ENCODE data around the gene KIAA1191.

Gene KIAA1191

DNA sequence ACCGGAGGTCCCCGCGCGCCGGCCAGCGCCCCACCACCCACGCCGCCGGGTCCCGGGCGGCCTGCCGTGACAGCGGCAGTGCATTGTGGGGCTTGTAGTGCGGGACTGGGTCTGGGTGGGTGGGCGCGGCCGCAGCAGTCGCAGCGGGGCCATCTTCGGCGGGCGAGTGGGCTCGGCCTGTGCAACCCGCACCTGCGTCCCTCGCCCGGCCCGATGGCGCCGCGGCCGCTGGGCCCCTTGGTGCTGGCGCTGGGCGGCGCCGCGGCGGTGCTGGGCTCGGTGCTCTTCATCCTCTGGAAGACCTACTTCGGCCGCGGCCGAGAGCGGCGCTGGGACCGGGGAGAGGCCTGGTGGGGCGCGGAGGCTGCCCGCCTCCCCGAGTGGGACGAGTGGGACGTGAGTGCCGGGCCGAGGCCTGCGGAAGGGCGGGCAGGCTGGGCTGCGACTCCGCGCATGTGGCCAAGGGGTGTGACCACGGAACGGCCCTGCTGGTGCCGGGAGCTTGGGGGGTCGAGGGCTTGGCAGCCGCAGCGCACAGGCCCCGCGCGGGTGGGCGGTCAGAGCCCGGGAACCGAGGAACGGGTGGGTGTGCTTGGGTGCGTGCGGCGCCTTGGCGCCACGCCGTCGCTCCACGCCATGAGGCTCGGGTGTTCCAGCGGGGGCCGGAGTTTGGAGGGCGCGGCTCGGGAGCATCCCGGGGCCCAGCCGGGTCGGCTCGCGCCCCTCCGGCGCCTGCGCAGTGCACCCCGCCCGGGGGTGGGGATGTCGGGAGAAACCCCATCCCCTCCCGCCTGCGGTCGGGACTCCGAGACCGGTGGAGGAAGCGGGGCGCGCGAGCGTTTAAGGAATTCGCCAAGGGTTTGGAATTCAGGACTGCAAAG is 4.0 kb upstream of the KIAA1191 start, which contains the start of gene ARL10:
Gene ARL10 (plus strand): TSS at position 137 of the 881 bp plus-strand sequence. CDS start 77 bp downstream, at position 214.
- H3K4me3 ChIP-seq (ENCODE audit: low read length) = peak within 1 kb of the TSS; percentile 55
- TF ChIP-seq, protein P1, sequence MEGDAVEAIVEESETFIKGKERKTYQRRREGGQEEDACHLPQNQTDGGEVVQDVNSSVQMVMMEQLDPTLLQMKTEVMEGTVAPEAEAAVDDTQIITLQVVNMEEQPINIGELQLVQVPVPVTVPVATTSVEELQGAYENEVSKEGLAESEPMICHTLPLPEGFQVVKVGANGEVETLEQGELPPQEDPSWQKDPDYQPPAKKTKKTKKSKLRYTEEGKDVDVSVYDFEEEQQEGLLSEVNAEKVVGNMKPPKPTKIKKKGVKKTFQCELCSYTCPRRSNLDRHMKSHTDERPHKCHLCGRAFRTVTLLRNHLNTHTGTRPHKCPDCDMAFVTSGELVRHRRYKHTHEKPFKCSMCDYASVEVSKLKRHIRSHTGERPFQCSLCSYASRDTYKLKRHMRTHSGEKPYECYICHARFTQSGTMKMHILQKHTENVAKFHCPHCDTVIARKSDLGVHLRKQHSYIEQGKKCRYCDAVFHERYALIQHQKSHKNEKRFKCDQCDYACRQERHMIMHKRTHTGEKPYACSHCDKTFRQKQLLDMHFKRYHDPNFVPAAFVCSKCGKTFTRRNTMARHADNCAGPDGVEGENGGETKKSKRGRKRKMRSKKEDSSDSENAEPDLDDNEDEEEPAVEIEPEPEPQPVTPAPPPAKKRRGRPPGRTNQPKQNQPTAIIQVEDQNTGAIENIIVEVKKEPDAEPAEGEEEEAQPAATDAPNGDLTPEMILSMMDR (IDR thresholded peaks at IDR 0.05; ENCODE audit: insufficient read depth, low read depth, low read length, missing control alignments) = no peak
- DNase-seq (ENCODE audit: low read depth) = peak; percentile 33

DNA sequence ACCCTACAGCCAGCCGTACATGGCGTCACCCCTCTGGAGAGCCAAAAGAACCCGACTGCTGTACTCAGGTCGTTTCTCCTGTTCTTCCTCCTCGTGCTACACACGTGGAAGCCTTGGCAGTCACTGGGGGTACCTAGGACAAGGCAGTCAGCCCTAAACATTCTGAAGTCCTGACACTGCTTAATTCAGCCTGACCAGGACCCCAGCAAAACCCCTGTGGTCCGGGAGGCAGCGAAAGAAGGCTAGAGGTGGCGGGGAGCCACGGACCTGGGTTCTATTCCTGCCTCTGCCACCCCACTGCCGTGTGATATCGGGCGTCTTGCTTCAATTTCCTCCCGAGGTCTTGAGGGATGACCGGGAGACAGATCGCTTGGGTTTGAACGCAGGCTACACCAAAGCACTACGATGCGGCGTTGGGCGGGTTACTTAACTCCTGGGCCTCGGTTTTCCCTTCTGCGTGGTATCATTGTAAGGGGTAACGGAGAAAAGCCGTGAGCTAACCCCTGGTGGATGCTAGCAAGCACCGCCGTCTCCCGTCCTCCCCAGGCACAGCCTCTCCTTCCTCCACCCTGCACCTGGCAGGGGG is 3.3 kb upstream of the KIAA1191 start:
- no peak for DNase-seq (ENCODE audit: low read depth)
- H3K4me3 ChIP-seq (ENCODE audit: low read length) = peak overlapping the region; percentile 55
- TF ChIP-seq, protein P1 (IDR thresholded peaks at IDR 0.05; ENCODE audit: insufficient read depth, low read depth, low read length, missing control alignments) = no peak

DNA sequence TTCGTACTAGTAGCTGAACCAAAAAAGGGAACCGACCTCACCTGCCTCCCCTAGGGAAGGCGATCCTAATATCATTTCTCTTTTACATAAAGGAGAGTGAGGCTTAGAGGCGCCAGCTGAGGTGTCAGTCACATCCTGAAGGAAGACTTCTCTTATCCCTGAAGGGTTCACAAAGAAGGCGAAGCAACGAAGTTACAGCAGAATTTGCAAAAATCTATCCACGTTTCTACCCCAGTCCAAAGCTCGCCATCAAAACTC is 598 bp upstream of the KIAA1191 start:
- peak overlapping the region; percentile 95 for H3K4me3 ChIP-seq (ENCODE audit: low read length)
- DNase-seq (ENCODE audit: low read depth) = no peak
- TF ChIP-seq, protein P1 (IDR thresholded peaks at IDR 0.05; ENCODE audit: insufficient read depth, low read depth, low read length, missing control alignments) = no peak

DNA sequence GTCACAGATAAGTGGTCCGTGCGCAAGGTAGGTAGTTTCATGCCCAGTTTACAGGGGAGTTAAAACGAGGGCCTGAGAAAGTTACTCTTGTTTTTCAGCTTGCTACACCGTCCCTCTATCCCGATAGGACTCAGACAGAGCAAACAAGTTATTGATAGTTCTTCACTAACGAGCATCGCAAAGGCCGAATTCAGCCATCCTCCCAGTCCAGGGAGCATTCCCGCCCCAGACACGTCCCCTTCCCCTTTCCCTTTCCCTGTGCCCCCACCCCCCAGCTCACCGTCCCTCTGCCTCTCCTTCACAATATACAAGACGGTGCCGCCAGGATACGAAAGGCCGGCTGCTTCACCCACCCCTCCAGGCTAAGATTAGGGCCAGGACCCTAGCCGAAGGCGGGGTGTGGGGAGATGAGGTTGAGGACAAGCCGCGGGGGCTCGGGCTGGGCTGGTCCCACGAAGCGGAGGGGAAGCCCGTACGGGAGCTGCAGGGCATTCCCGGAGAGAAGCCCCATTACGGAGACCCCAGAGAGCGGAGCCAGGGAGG is 599 bp downstream of the KIAA1191 start:
- TF ChIP-seq, protein P1 (IDR thresholded peaks at IDR 0.05; ENCODE audit: insufficient read depth, low read depth, low read length, missing control alignments) = no peak
- DNase-seq (ENCODE audit: low read depth) = peak; percentile 16
- peak overlapping the region; percentile 95 for H3K4me3 ChIP-seq (ENCODE audit: low read length)

DNA sequence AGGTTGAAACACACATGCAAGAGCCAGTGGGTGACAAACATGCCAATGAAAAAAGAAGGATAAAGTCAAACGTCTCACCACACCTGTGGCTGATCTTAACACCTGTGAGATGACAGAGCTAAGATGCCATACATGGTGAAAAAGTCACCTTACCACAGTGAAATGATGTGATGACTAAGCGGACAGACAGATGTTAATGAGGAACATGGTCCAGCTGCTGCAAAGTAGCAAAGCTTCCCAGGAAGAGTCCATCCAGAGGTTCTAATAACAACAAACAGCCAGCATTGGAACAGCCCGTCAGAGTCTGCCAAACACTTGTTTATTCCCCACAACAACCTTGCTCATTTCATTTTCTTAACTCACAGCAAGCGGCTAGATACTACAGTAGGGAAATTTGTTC is 1.9 kb downstream of the KIAA1191 start:
- H3K4me3 ChIP-seq (ENCODE audit: low read length) = no peak overlapping the region
- TF ChIP-seq, protein P1 (IDR thresholded peaks at IDR 0.05; ENCODE audit: insufficient read depth, low read depth, low read length, missing control alignments) = no peak
- peak; percentile 51 for DNase-seq (ENCODE audit: low read depth)

DNA sequence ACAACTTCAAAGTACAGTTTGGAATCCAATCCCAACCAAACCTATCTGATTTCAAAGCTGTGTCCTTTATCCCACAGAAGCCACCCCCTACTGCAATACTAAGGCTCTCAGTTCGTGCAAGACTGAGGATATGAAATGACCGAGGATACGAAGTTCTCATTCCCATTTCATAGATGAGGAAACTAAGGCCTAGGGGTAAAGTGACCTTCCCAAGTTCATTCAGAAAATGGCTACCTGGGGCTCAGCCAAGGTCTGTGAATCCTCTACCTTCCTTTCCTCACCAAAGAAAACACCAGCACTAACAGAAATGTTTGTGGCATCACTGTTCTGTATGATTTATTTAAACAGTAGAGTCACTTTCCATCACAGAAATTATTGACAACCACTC is 5.4 kb downstream of the KIAA1191 start:
- no peak for DNase-seq (ENCODE audit: low read depth)
- H3K4me3 ChIP-seq (ENCODE audit: low read length) = no peak overlapping the region
- TF ChIP-seq, protein P1 (IDR thresholded peaks at IDR 0.05; ENCODE audit: insufficient read depth, low read depth, low read length, missing control alignments) = no peak
